SU-DHL-6 (cell line): Measurements from ENCODE around the gene HRG.

ENCODE experiments used
- H2AFZ ChIP-seq: fragments of 200-600 bp; sonication (generic); 2 replicates; pipeline ENCODE4 v1.6.1; 2014; ENCODE audit warnings: low read depth, mild to moderate bottlenecking, moderate library complexity, mixed read lengths, antibody characterized with exemption, low read length; ENCODE audit not compliant: severe bottlenecking
- H3F3A ChIP-seq: fragments of 200-600 bp; shearing (Covaris generic); 2 replicates; pipeline ENCODE4 v1.6.0; 2016; ENCODE audit warnings: antibody characterized with exemption, mild to moderate bottlenecking; ENCODE audit not compliant: insufficient read depth
- H3K27ac ChIP-seq: fragments of 200-600 bp; sonication (generic); 2 replicates; pipeline ENCODE4 v1.5.1; 2016; ENCODE audit warnings: low read depth, mild to moderate bottlenecking, low read length, moderate library complexity, mixed read lengths
- H3K27me3 ChIP-seq: fragments of 200-600 bp; sonication (generic), shearing (Covaris generic); 2 replicates; pipeline ENCODE4 v1.6.0; 2014; ENCODE audit warnings: mild to moderate bottlenecking, low read length
- H3K36me3 ChIP-seq: fragments of 200-600 bp; sonication (generic); 2 replicates; pipeline ENCODE4 v1.6.1; 2014; ENCODE audit warnings: mild to moderate bottlenecking, low read length, mixed read lengths
- H3K4me2 ChIP-seq: fragments of 300-600, 200-600 bp; shearing (Covaris generic), sonication (generic); 2 replicates; pipeline ENCODE4 v1.6.0; 2014; ENCODE audit warnings: low read length, low read depth, mild to moderate bottlenecking; ENCODE audit not compliant: poor library complexity, severe bottlenecking
- H3K4me3 ChIP-seq: fragments of 200-600 bp; sonication (generic); 2 replicates; pipeline ENCODE4 v1.5.1; 2014; ENCODE audit warnings: antibody characterized with exemption, low read length, mild to moderate bottlenecking, mixed read lengths; ENCODE audit not compliant: insufficient read depth, poor library complexity, severe bottlenecking
- H3K79me2 ChIP-seq: fragments of 200-600 bp; sonication (generic); 2 replicates; pipeline ENCODE4 v1.6.1; 2014; ENCODE audit warnings: mild to moderate bottlenecking, low read length, moderate library complexity; ENCODE audit not compliant: insufficient read depth
- H3K9ac ChIP-seq: fragments of 200-600 bp; sonication (generic); 2 replicates; pipeline ENCODE4 v1.7.0; 2014; ENCODE audit warnings: mild to moderate bottlenecking, low read length
- H3K9me2 ChIP-seq: fragments of 200-600 bp; sonication (generic); replicated peaks from 2 replicates; pipeline ENCODE4 v1.6.1; 2014; ENCODE audit warnings: low read length; ENCODE audit not compliant: insufficient read depth
- H3K9me3 ChIP-seq: fragments of 200-600 bp; sonication (generic); 2 replicates; pipeline ENCODE4 v1.6.1; 2014; ENCODE audit warnings: low read length, mixed read lengths; ENCODE audit not compliant: insufficient read depth
- H4K20me1 ChIP-seq: fragments of 200-600 bp; sonication (generic); 2 replicates; pipeline ENCODE4 v1.6.1; 2014; ENCODE audit warnings: low read depth, mild to moderate bottlenecking, antibody characterized with exemption, low read length, moderate library complexity, mixed read lengths
- EZH2phosphoT487 ChIP-seq: fragments of 200-600 bp; sonication (generic), shearing (Covaris generic); conservative IDR thresholded peaks from 2 replicates; pipeline ENCODE4 v1.6.1; 2018; ENCODE audit warnings: mild to moderate bottlenecking, antibody characterized with exemption, low read length, moderate library complexity, mixed read lengths
- TF ChIP-seq, protein P1 (sequence below): fragments of 200-600 bp; sonication (generic); IDR thresholded peaks from one replicate; pipeline ENCODE4 v1.5.1; 2017; ENCODE audit warnings: antibody characterized with exemption, mild to moderate bottlenecking, low read length, moderate library complexity; ENCODE audit not compliant: insufficient read depth, poor library complexity, severe bottlenecking

The HRG gene

DNA sequence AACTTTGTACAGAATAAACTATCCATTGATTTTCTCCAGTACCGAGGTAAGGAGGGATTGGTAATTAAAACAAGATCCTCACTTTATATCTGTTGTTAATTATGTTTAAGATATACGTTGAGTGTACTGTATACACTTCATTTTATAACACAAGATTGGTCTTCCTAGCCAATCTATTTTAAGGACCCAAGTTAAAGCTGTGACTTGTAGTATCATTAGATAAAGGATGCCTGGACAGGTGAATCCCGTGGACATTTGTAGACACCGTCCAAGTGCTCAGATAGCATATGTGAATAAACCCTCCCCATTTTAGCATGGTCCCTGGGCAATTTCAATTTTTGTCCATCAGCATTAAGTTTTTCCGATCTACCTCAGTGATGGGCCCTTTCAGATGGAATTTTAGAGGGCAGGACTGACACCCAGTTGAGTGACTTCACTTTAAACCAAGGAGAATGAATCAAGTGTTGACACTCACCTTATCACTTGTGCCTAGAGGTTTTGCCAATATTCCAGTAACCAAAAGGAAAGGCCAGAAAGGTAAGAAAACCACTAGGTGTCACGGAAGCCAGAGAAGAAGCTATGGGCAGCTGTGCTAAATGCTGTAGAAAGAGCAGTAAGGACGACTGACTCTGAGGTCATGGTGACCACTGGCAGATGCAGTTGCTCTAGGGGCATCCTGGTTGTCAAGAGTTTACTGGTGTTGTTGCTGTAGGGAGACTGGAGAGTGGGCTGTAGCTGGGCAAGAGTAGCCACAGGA lies 43.7 kb upstream of the HRG start:
- Histone ChIP-seq H3K9me2 (no peaks in the 10 kb centered on the region), H3K27ac (no peak overlapping the region), H3K27me3 (no peaks in the 10 kb centered on the region), H3K9ac (no peak overlapping the region), H4K20me1 (no peaks in the 10 kb centered on the region), H3K4me3 (no peak overlapping the region), H3F3A (no peaks in the 10 kb centered on the region), H3K79me2 (no peaks in the 10 kb centered on the region), H2AFZ (no peak overlapping the region), H3K9me3 (no peaks in the 10 kb centered on the region), H3K36me3 (no peaks in the 10 kb centered on the region), H3K4me2 (no peak overlapping the region)
- TF ChIP-seq, protein P1, sequence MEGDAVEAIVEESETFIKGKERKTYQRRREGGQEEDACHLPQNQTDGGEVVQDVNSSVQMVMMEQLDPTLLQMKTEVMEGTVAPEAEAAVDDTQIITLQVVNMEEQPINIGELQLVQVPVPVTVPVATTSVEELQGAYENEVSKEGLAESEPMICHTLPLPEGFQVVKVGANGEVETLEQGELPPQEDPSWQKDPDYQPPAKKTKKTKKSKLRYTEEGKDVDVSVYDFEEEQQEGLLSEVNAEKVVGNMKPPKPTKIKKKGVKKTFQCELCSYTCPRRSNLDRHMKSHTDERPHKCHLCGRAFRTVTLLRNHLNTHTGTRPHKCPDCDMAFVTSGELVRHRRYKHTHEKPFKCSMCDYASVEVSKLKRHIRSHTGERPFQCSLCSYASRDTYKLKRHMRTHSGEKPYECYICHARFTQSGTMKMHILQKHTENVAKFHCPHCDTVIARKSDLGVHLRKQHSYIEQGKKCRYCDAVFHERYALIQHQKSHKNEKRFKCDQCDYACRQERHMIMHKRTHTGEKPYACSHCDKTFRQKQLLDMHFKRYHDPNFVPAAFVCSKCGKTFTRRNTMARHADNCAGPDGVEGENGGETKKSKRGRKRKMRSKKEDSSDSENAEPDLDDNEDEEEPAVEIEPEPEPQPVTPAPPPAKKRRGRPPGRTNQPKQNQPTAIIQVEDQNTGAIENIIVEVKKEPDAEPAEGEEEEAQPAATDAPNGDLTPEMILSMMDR: no peak
- TF ChIP-seq EZH2phosphoT487: no peak

DNA sequence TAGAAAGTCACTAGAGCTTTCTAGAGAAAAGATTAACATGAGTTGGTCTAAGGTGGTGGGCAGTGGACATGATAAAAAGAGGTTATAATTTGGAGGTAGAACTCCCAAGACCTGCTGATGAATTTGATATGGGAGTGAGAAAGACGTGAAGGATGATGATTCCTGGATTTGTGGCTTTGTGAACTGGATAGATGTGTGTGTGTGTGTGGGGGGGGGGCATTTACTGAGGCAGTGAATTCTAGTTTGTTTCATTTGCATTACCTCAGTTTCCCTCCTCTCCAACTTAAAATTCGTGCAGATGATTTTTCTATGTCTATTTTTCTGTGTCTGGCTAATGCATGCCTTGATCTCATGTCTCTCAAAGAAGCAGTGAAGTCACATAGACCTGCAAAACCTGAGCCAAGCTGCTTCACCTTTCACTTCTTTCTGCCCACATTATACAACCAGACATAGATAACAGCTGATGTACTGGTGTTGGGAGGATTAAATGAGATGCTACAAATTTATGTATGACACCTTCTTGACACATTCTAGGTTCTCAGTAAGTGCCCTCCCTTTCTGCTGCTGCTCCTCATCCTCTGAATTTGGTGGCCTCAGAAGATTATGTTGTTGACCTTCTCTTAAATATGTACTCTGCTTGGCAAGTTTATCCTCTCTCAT lies 43.0 kb upstream of the HRG start:
- H3K9me3 ChIP-seq: no peaks in the 10 kb centered on the region
- no peaks in the 10 kb centered on the region for H3F3A ChIP-seq
- no peaks in the 10 kb centered on the region for H3K27me3 ChIP-seq
- TF ChIP-seq EZH2phosphoT487: no peak
- TF ChIP-seq, protein P1: no peak
- H3K4me2 ChIP-seq: no peak overlapping the region
- no peak overlapping the region for H2AFZ ChIP-seq
- H4K20me1 ChIP-seq: no peaks in the 10 kb centered on the region
- no peak overlapping the region for H3K27ac ChIP-seq
- H3K9ac ChIP-seq: no peak overlapping the region
- no peak overlapping the region for H3K4me3 ChIP-seq
- no peaks in the 10 kb centered on the region for H3K36me3 ChIP-seq
- no peaks in the 10 kb centered on the region for H3K79me2 ChIP-seq
- no peaks in the 10 kb centered on the region for H3K9me2 ChIP-seq

DNA sequence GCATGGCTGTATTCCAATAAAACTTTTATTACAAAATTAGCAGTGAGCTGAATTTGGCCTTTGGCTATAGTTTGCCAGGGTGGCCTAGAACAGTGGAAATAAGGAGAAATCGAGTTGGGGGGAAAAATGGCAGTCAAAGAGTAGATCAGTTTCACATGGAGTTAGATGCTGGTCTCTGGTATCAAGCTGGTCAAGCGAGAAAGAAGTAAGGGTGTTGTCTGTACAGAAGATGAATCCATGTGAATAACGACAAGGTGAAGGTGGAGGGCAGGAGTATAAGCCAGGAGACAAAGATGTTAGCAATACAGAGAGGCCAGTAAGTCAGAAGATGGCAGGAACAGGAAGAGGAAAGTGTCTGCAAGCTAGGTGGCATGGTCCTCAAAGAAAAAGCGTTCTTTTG lies 41.2 kb upstream of the HRG start:
- Histone ChIP-seq H3K9ac (no peak overlapping the region), H3K9me2 (no peaks in the 10 kb centered on the region), H3F3A (no peaks in the 10 kb centered on the region), H2AFZ (no peak overlapping the region), H3K9me3 (no peaks in the 10 kb centered on the region), H3K4me2 (no peak overlapping the region), H3K79me2 (no peaks in the 10 kb centered on the region), H3K27ac (no peak overlapping the region), H3K4me3 (no peak overlapping the region), H3K36me3 (no peaks in the 10 kb centered on the region), H4K20me1 (no peaks in the 10 kb centered on the region), H3K27me3 (no peaks in the 10 kb centered on the region)
- TF ChIP-seq EZH2phosphoT487: no peak
- TF ChIP-seq, protein P1: no peak
